LNCaP clone FGC (cell line): ENCODE data around the gene ASPG.

Experiments
- DNase-seq: peaks from one replicate; pipeline ENCODE4 v3.0.0-alpha.2; 2011; ENCODE audit warnings: low read depth
- H3K4me3 ChIP-seq: 2 replicates; pipeline ENCODE4 v1.5.1; 2011; ENCODE audit warnings: mild to moderate bottlenecking, low read depth, low read length, control low read depth
- TF ChIP-seq, protein P1 (sequence below): IDR thresholded peaks from 2 replicates; pipeline ENCODE4 v1.5.1; 2012; ENCODE audit warnings: mild to moderate bottlenecking; ENCODE audit not compliant: control insufficient read depth, insufficient read depth; ENCODE audit errors: extremely low read depth

Gene ASPG

DNA sequence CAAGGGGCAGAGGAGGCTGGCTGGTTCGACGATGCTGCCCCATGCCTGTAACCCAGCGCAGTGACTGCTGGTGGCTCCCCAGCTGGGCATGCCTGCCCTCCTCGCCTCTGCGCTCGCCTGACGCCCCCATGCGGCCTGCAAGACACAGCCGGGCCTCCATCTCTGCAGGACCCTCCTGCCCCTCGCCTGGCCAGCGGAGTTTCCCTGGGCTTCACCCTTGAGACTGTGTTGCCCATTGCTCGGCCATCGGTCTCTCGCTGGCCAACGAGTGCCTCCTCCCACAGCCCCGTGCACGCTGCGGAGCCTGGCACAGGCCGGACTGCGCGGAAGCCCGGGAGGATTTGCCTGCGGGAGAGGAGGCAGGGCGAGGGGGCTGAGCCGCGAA is 17.6 kb downstream of the ASPG start:
- DNase-seq = no peak
- no peak overlapping the region for H3K4me3 ChIP-seq
- TF ChIP-seq, protein P1, sequence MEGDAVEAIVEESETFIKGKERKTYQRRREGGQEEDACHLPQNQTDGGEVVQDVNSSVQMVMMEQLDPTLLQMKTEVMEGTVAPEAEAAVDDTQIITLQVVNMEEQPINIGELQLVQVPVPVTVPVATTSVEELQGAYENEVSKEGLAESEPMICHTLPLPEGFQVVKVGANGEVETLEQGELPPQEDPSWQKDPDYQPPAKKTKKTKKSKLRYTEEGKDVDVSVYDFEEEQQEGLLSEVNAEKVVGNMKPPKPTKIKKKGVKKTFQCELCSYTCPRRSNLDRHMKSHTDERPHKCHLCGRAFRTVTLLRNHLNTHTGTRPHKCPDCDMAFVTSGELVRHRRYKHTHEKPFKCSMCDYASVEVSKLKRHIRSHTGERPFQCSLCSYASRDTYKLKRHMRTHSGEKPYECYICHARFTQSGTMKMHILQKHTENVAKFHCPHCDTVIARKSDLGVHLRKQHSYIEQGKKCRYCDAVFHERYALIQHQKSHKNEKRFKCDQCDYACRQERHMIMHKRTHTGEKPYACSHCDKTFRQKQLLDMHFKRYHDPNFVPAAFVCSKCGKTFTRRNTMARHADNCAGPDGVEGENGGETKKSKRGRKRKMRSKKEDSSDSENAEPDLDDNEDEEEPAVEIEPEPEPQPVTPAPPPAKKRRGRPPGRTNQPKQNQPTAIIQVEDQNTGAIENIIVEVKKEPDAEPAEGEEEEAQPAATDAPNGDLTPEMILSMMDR = 0 out of 2 replicates have a peak, but pooled peaks have one; percentile 4

DNA sequence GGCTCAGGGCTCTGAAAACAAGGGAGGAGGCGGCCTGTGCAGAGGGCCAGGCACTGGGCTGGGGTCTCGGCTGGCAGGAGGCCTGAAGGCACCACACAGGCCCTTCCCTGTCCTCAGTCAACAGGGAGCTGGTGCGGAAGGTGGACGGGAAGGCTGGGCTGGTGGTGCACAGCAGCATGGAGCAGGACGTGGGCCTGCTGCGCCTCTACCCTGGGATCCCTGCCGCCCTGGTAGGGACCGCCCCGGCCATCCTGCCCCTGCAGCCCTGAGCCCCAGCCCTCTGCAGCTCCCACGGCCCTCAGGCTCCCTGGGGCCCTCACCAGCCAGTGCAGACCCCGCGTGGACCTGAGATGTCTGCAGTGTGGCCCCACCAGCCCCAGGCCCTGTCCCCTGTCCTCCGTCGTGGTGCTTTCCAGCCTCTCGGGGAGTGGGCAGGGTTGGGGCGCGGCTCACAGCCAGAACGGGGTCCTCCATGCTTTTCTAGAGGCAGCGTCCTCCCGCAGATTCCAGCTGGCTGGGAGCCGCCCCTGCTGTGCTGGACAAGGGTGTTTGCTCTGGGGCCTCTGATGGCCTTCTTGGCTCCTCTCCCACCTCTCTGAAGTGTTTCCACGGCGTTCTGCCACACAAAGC is 18.1 kb downstream of the ASPG start:
- TF ChIP-seq, protein P1 = no peak
- no peak for DNase-seq

DNA sequence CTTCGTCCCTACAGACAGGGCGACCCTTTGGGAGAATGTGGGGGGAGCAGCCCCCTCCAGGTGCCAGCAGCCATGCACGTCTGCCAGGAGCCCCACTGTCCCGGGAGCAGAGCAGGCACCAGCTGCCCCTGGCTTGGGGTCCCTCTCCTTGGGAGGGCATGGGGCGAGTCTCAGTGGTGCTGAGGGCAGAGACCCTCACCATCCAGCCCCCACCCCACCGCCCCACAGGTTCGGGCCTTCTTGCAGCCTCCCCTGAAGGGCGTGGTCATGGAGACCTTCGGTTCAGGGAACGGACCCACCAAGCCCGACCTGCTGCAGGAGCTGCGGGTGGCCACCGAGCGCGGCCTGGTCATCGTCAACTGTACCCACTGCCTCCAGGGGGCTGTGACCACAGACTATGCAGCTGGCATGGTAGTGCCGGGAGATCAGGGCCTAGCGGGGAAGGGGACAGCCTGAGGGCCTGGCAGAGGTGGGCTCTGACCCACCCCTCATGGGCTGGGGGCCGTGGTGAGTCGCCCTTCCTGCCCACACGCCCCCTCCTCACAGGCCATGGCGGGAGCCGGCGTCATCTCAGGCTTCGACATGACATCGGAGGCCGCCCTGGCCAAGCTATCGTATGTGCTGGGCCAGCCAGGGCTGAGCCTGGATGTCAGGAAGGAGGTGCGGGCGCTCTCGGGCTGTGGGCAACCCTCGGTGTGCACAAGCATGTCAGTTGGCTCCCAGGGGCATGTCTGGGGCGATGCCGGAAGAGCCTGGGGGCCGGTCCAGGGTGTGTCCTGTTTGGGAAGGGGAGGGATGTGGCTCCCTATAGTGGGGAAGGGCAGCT is 18.8 kb downstream of the ASPG start:
- TF ChIP-seq, protein P1 = no peak
- no peak for DNase-seq
- H3K4me3 ChIP-seq = no peak overlapping the region

More for the DNA sequence above, 18.1 kb downstream of the ASPG start:
- H3K4me3 ChIP-seq = no peak overlapping the region

DNA sequence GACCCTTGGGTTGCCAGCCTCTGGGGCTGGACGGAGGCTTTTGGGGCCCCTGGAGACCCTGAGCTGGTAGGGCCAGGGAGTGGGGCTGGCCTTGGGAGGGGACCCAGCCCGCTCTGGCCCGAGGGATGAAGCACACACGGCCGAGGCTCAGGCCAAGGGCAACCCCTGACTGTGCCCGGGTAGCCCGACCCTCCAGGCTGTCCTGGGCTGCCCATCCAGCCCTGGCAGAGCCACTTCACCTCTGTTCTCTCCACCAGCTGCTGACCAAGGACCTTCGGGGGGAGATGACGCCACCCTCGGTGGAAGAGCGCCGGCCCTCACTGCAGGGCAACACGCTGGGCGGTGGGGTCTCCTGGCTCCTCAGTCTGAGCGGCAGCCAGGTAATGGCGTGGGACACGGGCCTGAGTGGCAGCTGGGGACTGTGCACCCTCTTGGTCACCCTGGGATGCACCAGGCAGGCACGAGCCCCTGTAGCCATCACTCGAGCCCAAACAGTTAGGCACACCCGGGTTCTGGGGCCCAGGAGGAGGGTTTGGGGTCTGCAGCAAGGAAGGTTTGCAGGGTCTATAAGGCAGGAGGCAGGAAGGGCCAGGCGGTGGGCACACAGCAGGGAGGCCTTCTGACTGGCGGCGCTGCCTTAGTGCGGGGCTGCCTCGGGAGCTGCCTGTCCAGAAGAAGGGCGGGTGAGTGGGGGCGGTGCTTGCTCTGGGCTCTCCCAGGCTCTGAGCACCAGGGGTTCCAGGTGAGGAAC is 19.7 kb downstream of the ASPG start:
- no peak for DNase-seq
- H3K4me3 ChIP-seq = no peak overlapping the region
- TF ChIP-seq, protein P1 = no peak

DNA sequence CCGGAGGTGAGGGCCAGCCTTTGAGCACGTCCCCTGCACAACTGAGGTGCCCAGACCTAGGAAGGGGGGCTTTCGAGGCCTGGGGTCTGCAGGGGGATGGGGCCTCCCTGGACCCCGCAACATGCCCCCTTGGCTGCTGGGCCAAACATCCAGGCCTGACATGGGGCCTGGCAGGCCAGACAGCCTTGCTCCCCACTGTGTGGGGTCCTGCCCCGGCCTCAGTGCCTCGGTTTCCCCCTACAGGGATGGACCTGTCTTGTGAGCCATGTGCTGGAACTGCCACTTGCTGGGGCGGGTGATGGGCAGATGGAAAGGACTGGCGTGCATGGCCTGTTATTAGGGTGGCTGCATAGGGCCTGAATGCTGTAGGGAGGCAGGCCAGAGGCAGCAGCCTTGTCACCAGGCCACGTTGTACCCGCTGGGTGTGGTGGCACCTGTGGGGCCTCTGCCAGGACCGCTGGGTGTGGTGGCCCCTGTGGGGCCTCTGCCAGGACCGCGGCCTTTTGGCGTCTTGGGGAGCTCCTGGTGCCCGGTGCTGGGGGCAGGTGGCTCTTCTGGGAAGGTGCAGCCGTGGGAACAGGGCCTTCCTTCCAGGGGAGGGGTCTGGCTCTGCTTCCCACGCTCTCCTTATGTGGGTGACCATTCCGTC is 20.4 kb downstream of the ASPG start:
- DNase-seq = no peak
- TF ChIP-seq, protein P1 = no peak
- H3K4me3 ChIP-seq = no peak overlapping the region

DNA sequence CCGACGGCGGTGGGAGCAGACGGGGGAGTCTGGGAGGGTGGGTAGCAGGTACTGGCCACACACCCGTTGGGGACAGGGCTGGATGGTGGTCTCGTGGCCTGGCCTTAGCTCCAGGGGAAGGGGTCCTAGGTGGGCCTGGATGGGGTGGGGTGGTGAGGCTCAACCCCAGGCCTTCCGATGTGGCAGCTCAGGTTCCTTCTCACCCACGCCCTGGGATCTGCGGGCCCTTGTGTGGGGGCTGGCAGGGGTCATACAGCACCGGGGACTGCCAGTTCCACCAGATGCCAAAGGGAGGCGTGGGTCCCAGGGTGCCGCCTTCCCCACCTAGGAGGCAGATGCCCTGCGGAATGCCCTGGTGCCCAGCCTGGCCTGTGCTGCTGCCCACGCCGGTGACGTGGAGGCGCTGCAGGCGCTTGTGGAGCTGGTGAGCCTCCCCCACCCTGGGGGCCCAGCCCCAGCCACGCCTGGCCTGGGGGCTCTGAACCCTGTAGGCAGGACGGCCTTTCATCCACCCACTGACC is 21.0 kb downstream of the ASPG start:
- no peak for DNase-seq
- TF ChIP-seq, protein P1 = no peak
- H3K4me3 ChIP-seq = no peak overlapping the region
